Upper lobe of left lung (tissue), 6 donors: ENCODE data around the gene TAOK3. TPM values are rescaled to one million over a fixed set of nuclear protein-coding genes. Genes with fewer than 3 reads are reported as not detected.

ENCODE experiments used
- ATAC-seq, 2 donors: fragments of 200-7000 bp; cut with Tn5 transposase; one replicate each; pipeline ENCODE4 v1.9.1; 2022; ENCODE audit warnings: mild to moderate bottlenecking in 2 of 2, moderate library complexity in 2 of 2; ENCODE audit not compliant: low FRiP score in 2 of 2
- DNase-seq, 2 donors: peaks; one replicate each; pipeline ENCODE4 v3.0.0-alpha.2; 2019 to 2020
- H3K27ac ChIP-seq, 4 donors: fragments of 200-600 bp; sonication (generic); one replicate each; pipeline ENCODE4 v1.5.1; 2016 to 2019
- H3K27me3 ChIP-seq, 4 donors: fragments of 200-600 bp; sonication (generic); one replicate each; pipeline ENCODE4 v1.5.1; 2017 to 2019
- H3K36me3 ChIP-seq, 4 donors: fragments of 200-600 bp; sonication (generic); one replicate each; pipeline ENCODE4 v1.5.1; 2016 to 2019
- H3K4me1 ChIP-seq, 4 donors: fragments of 200-600 bp; sonication (generic); one replicate each; pipeline ENCODE4 v1.5.1; 2018 to 2019
- H3K4me3 ChIP-seq, 4 donors: fragments of 200-600 bp; sonication (generic); one replicate each; pipeline ENCODE4 v1.5.1; 2017 to 2019; ENCODE audit warnings: mild to moderate bottlenecking in 2 of 4, moderate library complexity in 1 of 4
- H3K9me3 ChIP-seq, 4 donors: fragments of 200-600 bp; sonication (generic); one replicate each; pipeline ENCODE4 v1.5.1; 2018 to 2019
- EP300 ChIP-seq, 4 donors: sonication (generic); formaldehyde crosslinking; IDR thresholded peaks; one replicate each; pipeline ENCODE4 v1.5.1; 2017; ENCODE audit warnings: antibody characterized with exemption in 4 of 4, control low read depth in 2 of 4
- POLR2A ChIP-seq, 4 donors: fragments of 450-650 bp; IDR thresholded peaks; one replicate each; pipeline ENCODE4 v1.5.1; 2016 to 2017; ENCODE audit warnings: antibody characterized with exemption in 4 of 4, mild to moderate bottlenecking in 2 of 4
- POLR2AphosphoS5 ChIP-seq, 2 donors: sonication (generic); formaldehyde crosslinking; IDR thresholded peaks; one replicate each; pipeline ENCODE4 v1.5.1; 2017; ENCODE audit warnings: antibody characterized with exemption in 2 of 2
- WGBS, 2 donors: methylation state at CpG; one replicate each; pipeline ENCODE4 v1.1.5; 2017 to 2018; 5-methylcytosine and 5-hydroxymethylcytosine counted together
- total RNA-seq, 6 donors: library from RNA; depleted of rRNA in 4 of 6; stranded (reverse); fragments of >200 nt in 4 of 6; gene quantifications; one replicate each; pipeline versions ENCODE4 v1.1.0 to v1.2.1, GENCODE V29; 2016 to 2021
- TF ChIP-seq, protein P1 (sequence below), 6 experiments: fragments of 450-650 bp in 4 of 6; fragments of 200-600 bp in 2 of 6; sonication (generic) in 2 of 6; IDR thresholded peaks; one replicate each; pipeline ENCODE4 v1.5.1; 2016 to 2019; ENCODE audit warnings: antibody characterized with exemption in 6 of 6
- donor health status: DM: no; HTN: no; CAD: no; lungs with moderate emphysema.
- donor health status: DM: no; HTN: yes; CAD: no; lungs with severe emphysema.

Gene TAOK3
- total RNA-seq, 6 donors from 2014 or later, result 49.7 to 111 (median 67.8) TPM

DNA sequence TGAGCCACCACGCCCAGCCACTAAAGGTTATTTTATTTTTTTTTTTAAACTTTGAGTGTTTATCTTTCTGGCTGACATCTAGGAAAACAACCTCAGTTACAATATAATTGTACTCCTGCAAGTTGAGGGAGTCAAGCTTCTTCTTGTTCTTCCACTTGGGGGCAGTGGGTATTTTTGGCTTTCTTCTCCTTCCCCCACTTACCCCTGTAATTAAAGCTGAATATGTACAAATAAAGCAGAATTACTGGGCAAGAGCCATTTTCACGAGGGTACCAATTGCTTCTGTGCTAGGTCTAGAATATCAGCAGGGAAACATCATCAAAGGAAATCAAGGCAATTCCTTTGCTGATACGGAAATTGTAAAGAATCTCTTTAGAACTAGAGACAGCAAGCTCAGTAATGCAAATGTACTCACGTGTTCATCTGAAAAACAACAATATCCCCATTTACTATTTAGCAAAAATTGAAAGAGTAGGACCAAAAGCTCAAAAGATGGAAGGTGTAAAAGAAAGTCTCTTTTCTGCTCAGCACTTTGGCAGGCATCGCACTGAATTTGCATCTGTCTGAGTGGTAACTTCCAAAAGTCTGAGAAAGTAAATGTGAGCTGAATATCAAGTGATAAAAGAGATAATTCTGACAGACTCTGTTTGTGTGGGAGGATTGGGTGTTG lies 72.8 kb downstream of the TAOK3 start:
- ATAC-seq, result no peak
- H3K4me3 ChIP-seq, result no peak overlapping the region
- 55 to 67% methylated on average over 5 of the region's 5 CpGs for WGBS, 2 donors
- TF ChIP-seq, protein P1, sequence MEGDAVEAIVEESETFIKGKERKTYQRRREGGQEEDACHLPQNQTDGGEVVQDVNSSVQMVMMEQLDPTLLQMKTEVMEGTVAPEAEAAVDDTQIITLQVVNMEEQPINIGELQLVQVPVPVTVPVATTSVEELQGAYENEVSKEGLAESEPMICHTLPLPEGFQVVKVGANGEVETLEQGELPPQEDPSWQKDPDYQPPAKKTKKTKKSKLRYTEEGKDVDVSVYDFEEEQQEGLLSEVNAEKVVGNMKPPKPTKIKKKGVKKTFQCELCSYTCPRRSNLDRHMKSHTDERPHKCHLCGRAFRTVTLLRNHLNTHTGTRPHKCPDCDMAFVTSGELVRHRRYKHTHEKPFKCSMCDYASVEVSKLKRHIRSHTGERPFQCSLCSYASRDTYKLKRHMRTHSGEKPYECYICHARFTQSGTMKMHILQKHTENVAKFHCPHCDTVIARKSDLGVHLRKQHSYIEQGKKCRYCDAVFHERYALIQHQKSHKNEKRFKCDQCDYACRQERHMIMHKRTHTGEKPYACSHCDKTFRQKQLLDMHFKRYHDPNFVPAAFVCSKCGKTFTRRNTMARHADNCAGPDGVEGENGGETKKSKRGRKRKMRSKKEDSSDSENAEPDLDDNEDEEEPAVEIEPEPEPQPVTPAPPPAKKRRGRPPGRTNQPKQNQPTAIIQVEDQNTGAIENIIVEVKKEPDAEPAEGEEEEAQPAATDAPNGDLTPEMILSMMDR (IDR thresholded peaks at IDR 0.05), result no peak
- TF ChIP-seq POLR2A (IDR thresholded peaks at IDR 0.05), result no peak
- TF ChIP-seq EP300 (IDR thresholded peaks at IDR 0.05), result no peak
- no peak for TF ChIP-seq POLR2AphosphoS5 (IDR thresholded peaks at IDR 0.05)
- H3K36me3 ChIP-seq, result no peaks in the 10 kb centered on the region
- H3K9me3 ChIP-seq, result no peaks in the 10 kb centered on the region
- no peak overlapping the region for H3K27ac ChIP-seq
- no peak for DNase-seq
- peaks cover 0 to 20% (median 12%) of the 10 kb centered on the region in 4 donors for H3K4me1 ChIP-seq
- H3K27me3 ChIP-seq, result no peaks in the 10 kb centered on the region

DNA sequence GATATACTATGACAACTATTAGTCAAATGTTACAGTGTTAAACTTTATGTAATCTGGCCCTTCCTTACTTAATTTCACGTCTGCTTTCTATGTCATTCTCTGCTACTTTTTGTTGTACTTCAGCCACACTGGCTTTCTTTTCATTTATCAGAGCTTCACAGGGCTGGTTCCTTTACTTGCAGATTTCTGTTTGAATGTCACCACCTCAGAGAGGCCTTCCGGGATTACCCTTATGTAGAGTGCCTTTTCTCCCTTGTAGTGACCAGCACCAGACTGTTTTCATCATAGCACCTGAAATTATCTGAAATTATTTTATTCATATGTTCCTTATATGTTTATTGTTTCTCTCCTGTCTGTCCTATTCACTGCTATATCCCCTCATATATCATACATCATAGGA lies 75.4 kb downstream of the TAOK3 start:
- peaks cover 0 to 18% (median 8%) of the 10 kb centered on the region in 4 donors for H3K4me1 ChIP-seq
- DNase-seq, result no peak
- no peak overlapping the region for H3K27ac ChIP-seq
- H3K9me3 ChIP-seq, result no peaks in the 10 kb centered on the region
- H3K27me3 ChIP-seq, result no peaks in the 10 kb centered on the region
- no peaks in the 10 kb centered on the region for H3K36me3 ChIP-seq
- no peak for TF ChIP-seq POLR2AphosphoS5 (IDR thresholded peaks at IDR 0.05)
- no peak for TF ChIP-seq POLR2A (IDR thresholded peaks at IDR 0.05)
- no peak for TF ChIP-seq EP300 (IDR thresholded peaks at IDR 0.05)
- TF ChIP-seq, protein P1 (IDR thresholded peaks at IDR 0.05), result no peak
- H3K4me3 ChIP-seq, result no peak overlapping the region
- 81 to 95% methylated on average over 2 of the region's 2 CpGs for WGBS, 2 donors
- no peak for ATAC-seq

DNA sequence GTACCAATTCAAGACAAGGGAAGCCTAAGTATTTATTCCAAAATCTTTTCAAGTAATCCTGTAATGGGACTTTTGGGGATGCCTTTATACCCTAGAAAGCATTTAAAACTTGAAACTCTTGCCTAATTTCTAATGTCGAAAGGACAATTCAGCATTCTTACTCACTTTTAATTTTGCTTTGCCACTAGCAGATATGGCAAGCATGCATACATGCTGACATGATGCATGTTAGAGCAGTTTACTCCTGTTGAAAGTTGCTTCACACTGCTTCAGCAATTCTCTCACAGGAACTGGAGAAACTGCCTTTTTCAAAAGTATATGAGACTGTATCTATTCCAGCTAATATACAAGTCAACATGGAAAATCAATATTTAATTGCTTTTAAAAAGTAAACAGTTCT lies 79.9 kb downstream of the TAOK3 start:
- 89 to 93% methylated on average over 1 of the region's 1 CpG for WGBS, 2 donors
- H3K36me3 ChIP-seq, result no peaks in the 10 kb centered on the region
- ATAC-seq (no peak), DNase-seq (no peak)
- no peaks in the 10 kb centered on the region for H3K27me3 ChIP-seq
- no peaks in the 10 kb centered on the region for H3K9me3 ChIP-seq
- no peak overlapping the region for H3K4me3 ChIP-seq
- TF ChIP-seq, protein P1 (IDR thresholded peaks at IDR 0.05), result no peak
- no peak for TF ChIP-seq POLR2AphosphoS5 (IDR thresholded peaks at IDR 0.05)
- no peak for TF ChIP-seq POLR2A (IDR thresholded peaks at IDR 0.05)
- no peak for TF ChIP-seq EP300 (IDR thresholded peaks at IDR 0.05)
- peaks cover 0 to 8% (median 2%) of the 10 kb centered on the region in 4 donors for H3K4me1 ChIP-seq
- no peak overlapping the region for H3K27ac ChIP-seq

DNA sequence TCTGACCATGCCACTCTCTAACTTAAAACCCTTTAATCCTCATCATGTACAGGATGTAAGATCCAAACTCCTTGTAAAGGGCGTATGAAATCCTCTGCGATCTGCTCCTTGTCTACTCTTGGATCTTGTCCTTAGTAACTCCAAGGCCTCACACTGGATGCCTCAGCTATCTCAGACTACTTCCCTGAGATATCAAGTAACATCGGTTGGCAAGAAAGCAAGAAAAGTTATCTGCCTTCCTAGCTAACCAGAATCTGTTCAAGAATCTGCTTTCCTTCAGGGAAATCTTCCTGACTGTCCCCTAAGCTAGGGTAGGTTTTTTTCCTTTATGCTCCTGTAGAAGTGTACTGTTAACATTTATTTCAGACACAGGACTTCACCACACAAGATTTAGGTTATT lies 82.6 kb downstream of the TAOK3 start:
- no peak overlapping the region for H3K4me3 ChIP-seq
- no peaks in the 10 kb centered on the region for H3K9me3 ChIP-seq
- H3K27me3 ChIP-seq, result no peaks in the 10 kb centered on the region
- no peak for ATAC-seq
- TF ChIP-seq POLR2A (IDR thresholded peaks at IDR 0.05) (no peak), POLR2AphosphoS5 (IDR thresholded peaks at IDR 0.05) (no peak), EP300 (IDR thresholded peaks at IDR 0.05) (no peak)
- TF ChIP-seq, protein P1 (IDR thresholded peaks at IDR 0.05), result no peak
- H3K36me3 ChIP-seq, result no peaks in the 10 kb centered on the region
- no peak overlapping the region for H3K27ac ChIP-seq
- WGBS, 2 donors, result 64 to 75% methylated on average over 3 of the region's 3 CpGs
- DNase-seq, result no peak
- peaks cover 0 to 8% (median 2%) of the 10 kb centered on the region in 4 donors for H3K4me1 ChIP-seq

DNA sequence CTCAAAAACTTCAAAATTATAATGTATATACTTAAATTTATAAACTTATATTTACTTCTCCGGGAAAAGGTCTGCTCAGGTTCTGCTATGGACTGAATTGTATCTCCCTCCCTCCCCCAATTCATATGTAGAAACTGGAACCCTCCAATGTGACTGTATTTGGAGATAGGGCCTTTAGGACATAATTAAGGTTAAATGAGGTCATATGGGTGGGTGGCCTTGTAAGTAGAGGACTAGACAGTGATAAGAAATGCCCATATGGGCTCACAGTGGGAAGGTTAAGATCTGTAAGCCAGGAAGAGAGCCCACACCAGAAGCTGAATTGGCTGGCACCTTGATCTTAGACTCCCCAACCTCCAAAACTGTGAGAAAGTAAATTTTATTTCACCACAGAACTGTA lies 84.5 kb downstream of the TAOK3 start:
- peaks cover 0 to 8% (median 2%) of the 10 kb centered on the region in 4 donors for H3K4me1 ChIP-seq
- H3K9me3 ChIP-seq, result no peaks in the 10 kb centered on the region
- no peak overlapping the region for H3K27ac ChIP-seq
- no peaks in the 10 kb centered on the region for H3K27me3 ChIP-seq
- DNase-seq, result no peak
- TF ChIP-seq POLR2AphosphoS5 (IDR thresholded peaks at IDR 0.05) (no peak), POLR2A (IDR thresholded peaks at IDR 0.05) (no peak), EP300 (IDR thresholded peaks at IDR 0.05) (no peak)
- TF ChIP-seq, protein P1 (IDR thresholded peaks at IDR 0.05), result no peak
- H3K4me3 ChIP-seq, result no peak overlapping the region
- ATAC-seq, result no peak
- 96% methylated on average over 1 of the region's 1 CpG for WGBS, 2 donors
- H3K36me3 ChIP-seq, result no peaks in the 10 kb centered on the region
